Measurements from ENCODE around the gene TSEN2.

DNA sequence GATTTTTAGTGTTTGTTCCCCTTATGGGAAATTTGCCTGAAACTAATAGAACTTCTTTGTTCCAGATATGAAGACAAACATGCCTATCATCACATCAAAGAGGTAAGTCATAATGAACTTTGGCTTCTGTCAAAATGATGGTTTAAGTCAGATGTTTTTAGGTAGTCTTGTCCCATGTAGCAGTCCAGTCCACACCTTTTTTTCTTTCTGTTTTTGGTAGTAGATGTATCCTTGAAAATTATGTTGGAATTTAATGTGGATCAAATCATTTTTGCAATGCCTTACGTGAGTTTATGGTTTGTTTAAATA lies 12.1 kb downstream of the TSEN2 start:
- TF ChIP-seq, protein P1, sequence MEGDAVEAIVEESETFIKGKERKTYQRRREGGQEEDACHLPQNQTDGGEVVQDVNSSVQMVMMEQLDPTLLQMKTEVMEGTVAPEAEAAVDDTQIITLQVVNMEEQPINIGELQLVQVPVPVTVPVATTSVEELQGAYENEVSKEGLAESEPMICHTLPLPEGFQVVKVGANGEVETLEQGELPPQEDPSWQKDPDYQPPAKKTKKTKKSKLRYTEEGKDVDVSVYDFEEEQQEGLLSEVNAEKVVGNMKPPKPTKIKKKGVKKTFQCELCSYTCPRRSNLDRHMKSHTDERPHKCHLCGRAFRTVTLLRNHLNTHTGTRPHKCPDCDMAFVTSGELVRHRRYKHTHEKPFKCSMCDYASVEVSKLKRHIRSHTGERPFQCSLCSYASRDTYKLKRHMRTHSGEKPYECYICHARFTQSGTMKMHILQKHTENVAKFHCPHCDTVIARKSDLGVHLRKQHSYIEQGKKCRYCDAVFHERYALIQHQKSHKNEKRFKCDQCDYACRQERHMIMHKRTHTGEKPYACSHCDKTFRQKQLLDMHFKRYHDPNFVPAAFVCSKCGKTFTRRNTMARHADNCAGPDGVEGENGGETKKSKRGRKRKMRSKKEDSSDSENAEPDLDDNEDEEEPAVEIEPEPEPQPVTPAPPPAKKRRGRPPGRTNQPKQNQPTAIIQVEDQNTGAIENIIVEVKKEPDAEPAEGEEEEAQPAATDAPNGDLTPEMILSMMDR (IDR thresholded peaks at IDR 0.05) = no peak
- TF ChIP-seq POLR2AphosphoS5 (IDR thresholded peaks at IDR 0.05) (no peak), POLR2A (IDR thresholded peaks at IDR 0.05) (no peak)

All from stomach (tissue), 4 donors.